Central memory CD4-positive, alpha-beta T cell (primary cell): Measurements from ENCODE around the gene MRPS6.

Experiments used
- DNase-seq: peaks from one replicate; pipeline ENCODE4 v3.0.0; 2022

MRPS6 gene

DNA sequence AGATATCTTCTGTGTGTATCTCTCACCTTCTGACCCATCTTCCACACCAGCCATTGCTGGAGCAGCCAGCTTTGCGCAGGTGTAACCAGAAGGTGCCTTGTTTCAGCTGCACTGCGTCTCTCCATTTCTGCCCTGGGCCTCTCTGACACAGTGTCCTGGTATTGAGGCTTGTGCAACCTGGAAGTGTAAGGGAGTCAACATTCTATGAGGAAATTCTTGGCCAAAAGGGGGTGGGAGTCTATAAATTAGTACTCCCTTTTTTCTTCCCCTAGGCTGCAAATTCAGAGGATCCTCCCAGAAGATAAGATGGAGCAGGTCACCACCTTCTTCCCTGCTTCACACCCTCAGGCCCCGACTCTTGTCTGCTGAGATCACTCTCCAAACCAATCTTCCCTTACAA, 109.1 kb downstream of the MRPS6 start:
- no peak for DNase-seq

DNA sequence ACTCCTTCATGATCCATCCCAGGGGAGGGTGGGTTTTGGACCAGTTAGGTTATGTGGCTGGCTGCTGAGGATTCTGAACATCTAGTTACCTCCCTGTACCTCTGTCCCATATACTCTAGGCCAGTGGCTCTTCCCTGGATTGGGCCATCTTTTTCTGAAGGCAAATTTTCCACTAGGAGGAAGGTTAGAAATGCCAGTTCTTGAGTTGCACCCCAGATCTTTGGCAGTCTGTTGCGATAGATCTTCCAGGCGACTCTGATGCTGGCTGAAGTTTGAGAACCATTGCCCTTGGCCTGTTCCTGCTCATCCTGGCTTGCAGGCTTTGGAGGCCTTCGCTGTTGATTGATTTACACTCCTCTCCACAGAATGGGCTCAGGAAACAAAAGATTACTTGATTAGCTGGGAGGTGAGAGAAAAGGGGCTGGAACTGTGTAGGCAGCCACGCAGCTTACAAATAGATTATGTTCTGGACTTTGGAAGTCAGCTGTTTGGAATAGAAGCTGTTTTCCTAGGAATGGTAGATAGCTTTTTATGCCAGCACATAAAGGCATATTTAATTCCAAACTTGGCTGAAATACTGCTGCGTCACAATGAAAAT, 110.1 kb downstream of the MRPS6 start:
- DNase-seq, result no peak

DNA sequence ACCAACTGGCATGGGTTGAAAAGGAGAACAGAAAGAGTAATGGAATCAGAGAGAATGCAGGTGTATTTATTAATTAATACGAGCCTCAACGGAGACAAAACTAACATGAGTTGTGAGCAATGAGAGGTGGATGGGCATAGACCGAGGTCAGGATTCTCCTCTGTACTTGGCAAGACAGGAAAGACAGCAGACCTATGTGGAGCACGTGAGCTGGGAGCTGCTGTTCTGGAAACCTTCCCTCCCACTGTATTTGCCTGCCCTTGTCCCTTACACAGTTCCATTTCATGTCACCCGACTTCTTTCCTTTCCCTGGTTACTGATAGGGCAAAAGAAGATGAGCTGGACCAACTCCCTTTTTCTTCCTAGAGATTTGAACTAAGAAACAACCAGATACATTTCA, 110.9 kb downstream of the MRPS6 start:
- DNase-seq, result no peak

DNA sequence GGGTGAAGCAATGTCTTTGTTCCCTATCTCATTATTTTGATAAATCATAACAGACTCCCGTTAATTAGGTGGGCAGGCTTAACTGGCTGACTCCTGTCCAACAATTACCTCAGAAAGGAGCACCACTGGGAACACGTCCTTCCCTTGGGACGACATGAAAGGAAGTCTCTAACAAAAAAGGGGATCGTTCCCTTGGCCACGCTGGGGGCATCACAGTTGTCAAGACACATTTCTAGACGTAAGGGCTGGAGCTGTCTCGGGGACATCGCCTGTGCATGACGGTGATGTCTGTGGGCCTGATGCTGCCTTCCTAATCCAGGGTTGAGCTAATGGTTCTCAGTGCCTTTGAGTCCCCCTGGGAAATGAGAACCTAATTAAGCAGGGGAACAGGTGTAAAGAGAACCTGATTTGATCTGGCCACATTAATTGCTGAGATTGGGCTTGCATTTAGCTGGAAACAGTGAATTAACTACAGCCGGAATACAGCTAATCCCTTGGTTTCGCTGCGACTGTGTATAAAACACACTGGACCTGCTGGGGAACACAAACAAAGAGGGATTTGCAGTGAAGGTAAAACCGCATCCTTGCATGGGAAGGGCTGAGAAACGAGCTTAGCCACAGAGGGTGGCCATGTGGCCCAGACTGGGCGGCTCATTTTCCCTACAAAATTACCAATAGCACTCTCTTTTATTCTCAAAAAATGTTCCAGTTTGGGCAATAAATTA, 111.8 kb downstream of the MRPS6 start:
- DNase-seq, result no peak

DNA sequence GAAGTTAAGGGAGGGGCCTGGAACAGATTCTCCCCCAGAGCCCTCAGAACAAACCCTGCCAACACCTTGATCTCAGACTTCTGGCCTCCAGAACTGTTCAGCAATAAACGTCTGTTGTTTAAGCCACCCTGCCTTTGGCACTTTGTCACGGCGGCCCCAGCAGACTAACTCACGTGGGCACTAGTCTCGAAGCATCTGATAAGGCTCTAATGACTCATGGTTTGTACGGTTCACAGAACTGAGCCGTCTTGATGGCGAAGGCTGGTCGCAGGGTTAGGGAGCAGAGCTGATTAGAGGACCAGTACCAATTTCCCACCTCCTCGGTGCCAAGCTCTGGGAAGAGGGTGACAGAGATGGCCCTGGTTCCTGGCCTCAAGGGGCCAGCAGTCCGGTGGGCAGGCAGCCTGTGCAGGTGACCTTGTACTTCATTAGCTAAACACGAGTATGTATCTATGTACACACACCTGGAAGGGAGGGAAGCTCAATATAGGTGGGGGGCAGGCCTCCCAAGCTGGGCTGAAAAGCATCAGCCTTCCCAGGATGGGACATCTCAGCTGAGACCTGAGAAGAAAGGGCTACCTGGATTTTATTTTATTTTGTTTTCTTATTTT, 112.8 kb downstream of the MRPS6 start:
- DNase-seq, result no peak

DNA sequence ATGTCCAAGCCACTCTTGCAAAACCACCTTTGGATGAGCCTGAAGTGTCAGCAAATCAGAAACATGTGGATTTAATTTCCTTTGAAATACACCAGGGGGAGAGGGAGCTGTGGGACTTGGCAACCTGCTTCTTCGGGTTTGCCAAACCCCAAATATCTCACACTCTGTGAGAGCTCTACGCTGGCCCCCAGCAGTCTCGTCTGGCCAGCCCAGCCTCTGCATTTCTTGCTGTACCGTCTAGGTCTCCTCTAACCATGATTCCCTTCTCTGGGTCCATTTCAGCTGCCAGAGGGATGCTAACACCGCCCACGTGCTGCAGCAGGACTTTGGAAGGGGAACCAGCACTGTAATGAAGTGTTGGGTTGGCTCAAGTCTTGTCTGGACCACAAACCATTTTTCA, 114.6 kb downstream of the MRPS6 start:
- no peak for DNase-seq

DNA sequence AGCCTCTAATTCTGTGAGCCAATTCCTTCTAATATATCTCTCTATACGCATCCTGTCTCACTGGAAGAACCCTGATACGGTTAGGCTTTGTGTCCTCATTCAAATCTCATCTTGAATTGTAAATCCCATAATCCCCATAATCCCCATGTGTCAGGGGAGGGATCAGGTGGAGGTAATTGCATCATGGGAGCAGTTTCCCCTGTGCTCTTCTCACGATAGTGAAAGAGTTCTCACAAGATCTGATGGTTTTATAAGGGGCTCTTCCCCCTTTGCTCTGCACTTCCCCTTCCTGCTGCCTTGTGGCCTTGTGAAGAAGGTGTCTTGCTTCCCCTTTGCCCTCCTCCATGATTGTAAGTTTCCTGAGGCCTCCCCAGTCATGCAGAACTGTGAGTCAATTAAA, 116.1 kb downstream of the MRPS6 start:
- DNase-seq, result no peak

DNA sequence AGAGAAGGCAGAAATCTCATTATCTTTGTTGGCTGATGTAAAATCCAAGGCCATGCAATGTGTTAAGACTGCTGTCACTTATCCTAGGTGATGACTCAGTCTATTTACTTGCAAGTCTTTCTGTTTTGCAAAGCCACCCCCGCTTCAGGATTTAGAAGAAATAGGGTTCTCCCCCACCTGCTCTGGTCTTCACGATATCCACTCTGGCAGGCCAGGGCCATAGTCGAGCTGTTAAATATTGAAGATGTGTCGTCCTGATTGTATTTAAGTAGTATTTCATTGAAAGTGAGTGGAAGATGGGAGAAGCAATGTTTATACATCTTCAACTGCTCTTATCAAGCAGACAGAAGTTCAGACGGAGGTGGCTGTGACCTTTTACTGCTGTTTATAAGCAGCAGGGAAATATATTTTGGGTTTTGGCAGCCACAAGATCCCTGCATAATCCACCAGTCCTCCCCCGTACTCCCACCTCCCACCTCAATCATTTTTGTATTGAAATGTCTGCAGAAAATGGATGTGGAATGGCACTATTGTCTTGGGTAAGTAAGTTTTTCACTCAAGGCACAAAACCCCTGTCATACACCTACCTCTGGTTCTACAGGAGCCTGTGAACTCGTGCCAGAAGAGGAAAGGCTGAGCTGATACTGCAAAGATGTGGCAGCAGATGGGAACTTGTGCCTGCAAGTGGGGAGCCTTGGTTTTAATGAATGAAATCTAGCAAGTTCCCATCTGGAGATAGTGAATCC, 117.4 kb downstream of the MRPS6 start:
- no peak for DNase-seq

DNA sequence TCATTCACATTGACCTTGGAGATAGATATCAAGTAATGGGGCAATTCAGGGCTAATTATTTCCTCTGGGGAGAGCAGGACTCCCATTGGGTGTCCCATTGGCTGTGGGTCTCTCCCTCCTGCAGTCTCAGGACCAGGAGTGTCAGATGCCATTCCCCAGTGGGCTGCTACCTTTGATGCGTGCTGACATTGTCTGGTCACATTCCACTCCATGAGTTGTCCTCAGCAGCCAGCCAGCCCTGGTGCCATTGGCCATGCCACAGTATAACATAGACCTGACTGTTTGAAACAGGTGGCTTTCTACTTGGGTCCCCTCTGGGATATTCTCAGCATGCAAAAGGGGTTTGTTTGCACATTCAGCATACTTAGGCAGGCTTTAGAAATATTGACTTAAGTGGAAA, 118.5 kb downstream of the MRPS6 start:
- no peak for DNase-seq
